Breast epithelium (tissue), 4 donors: Measurements from ENCODE around the gene ENDOV. TPM values are rescaled to one million over a fixed set of nuclear protein-coding genes. Genes with fewer than 3 reads are reported as not detected.

Source experiments
- DNase-seq, 2 donors: peaks; one replicate each; pipeline ENCODE4 v3.0.0-alpha.2; 2019; ENCODE audit warnings: low spot score in 2 of 2
- H3K27ac ChIP-seq, 2 donors: fragments of 200-600 bp; sonication (generic) in 1 of 2; one replicate each; pipeline ENCODE4 v1.5.1; 2016 to 2019; ENCODE audit warnings: mild to moderate bottlenecking in 1 of 2
- H3K27me3 ChIP-seq, 2 donors: fragments of 200-600 bp; sonication (generic) in 1 of 2; one replicate each; pipeline versions ENCODE4 v1.5.1 to v1.6.0; 2017 to 2019; ENCODE audit warnings: control low read depth in 1 of 2, mild to moderate bottlenecking in 1 of 2
- H3K36me3 ChIP-seq: fragments of 200-600 bp; one replicate; pipeline ENCODE4 v1.5.1; 2019
- H3K4me1 ChIP-seq, 2 donors: fragments of 200-600 bp; sonication (generic); one replicate each; pipeline ENCODE4 v1.5.1; 2016 to 2019; ENCODE audit warnings: control low read depth in 1 of 2
- H3K4me3 ChIP-seq, 3 donors: fragments of 200-600 bp; sonication (generic); 1 replicate in 2 of 3; 2 replicates in 1 of 3; pipeline ENCODE4 v1.5.1; 2016 to 2019; ENCODE audit warnings: mild to moderate bottlenecking in 3 of 3, moderate library complexity in 2 of 3
- H3K9me3 ChIP-seq, 2 donors: fragments of 200-600 bp; sonication (generic) in 1 of 2; one replicate each; pipeline ENCODE4 v1.5.1; 2016 to 2019; ENCODE audit warnings: control low read depth in 1 of 2
- CTCF ChIP-seq, 3 donors: fragments of 450-650 bp; IDR thresholded peaks; one replicate each; pipeline ENCODE4 v1.5.1; 2016 to 2017; ENCODE audit warnings: antibody characterized with exemption in 3 of 3, mild to moderate bottlenecking in 3 of 3, moderate library complexity in 3 of 3
- POLR2A ChIP-seq: fragments of 450-650 bp; IDR thresholded peaks from one replicate; pipeline ENCODE4 v1.6.1; 2016; ENCODE audit warnings: antibody characterized with exemption, mild to moderate bottlenecking, moderate library complexity
- POLR2AphosphoS5 ChIP-seq, 3 donors: sonication (generic); formaldehyde crosslinking; IDR thresholded peaks; one replicate each; pipeline ENCODE4 v1.6.1; 2017; ENCODE audit warnings: antibody characterized with exemption in 3 of 3
- intact Hi-C: fragments of 100-400 bp; cut with DNase I; formaldehyde crosslinking; loops from one replicate; pipeline ENCODE4 v1.15.1; 2023; ENCODE audit warnings: low total_unique reads
- total RNA-seq, 3 donors: library from RNA; depleted of rRNA; stranded (reverse); fragments of >200 nt; gene quantifications; one replicate each; pipeline ENCODE4 v1.1.0, GENCODE V29; 2016

Gene ENDOV
- total RNA-seq, 3 donors from 2014 or later, result 13.8 to 17.0 (median 16.7) TPM

- intact Hi-C loops, result no loop called here
- TF ChIP-seq POLR2AphosphoS5 (IDR thresholded peaks at IDR 0.05) (no peak), CTCF (IDR thresholded peaks at IDR 0.05) (no peak), POLR2A (no peak)
- H3K4me3 ChIP-seq, result no peak overlapping the region
- no peak overlapping the region for H3K27ac ChIP-seq
- no peaks in the 10 kb centered on the region for H3K27me3 ChIP-seq
- no peaks in the 10 kb centered on the region for H3K4me1 ChIP-seq
- DNase-seq, result peak in 1 of 2 donors; percentile 37
- peaks cover 27% of the 10 kb centered on the region for H3K36me3 ChIP-seq
- H3K9me3 ChIP-seq, result no peaks in the 10 kb centered on the region
Observed at GRCh38 chr17:80377798-80378197, 37.2 kb upstream of the ENDOV start.

DNA sequence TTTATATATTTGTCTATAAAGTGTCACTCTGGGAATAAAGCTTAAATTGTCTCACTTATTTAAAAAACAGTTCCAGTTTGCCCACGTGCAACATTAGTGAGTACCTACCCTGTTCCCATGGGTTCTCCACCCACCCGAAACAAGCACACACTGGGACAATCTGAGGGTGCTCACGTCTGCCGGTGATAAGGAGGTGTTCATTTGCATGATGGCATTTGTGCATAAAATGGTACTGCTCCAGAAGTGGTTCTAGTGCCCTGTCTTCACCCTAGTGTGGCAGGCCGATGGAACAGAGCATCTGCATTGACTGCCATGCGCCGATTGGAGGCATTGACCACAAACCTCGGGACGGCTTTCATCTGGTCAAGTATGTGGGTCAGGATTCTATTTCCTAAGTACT, 35.6 kb upstream of the ENDOV start:
- Histone ChIP-seq H3K4me1 (no peaks in the 10 kb centered on the region), H3K9me3 (no peaks in the 10 kb centered on the region), H3K27me3 (no peaks in the 10 kb centered on the region), H3K4me3 (no peak overlapping the region), H3K27ac (no peak overlapping the region), H3K36me3 (peaks cover 33% of the 10 kb centered on the region)
- DNase-seq, result peak in 1 of 2 donors; percentile 12
- intact Hi-C loops, result no loop called here
- TF ChIP-seq POLR2AphosphoS5 (IDR thresholded peaks at IDR 0.05) (no peak), CTCF (IDR thresholded peaks at IDR 0.05) (no peak), POLR2A (no peak)

- Histone ChIP-seq H3K27me3 (no peaks in the 10 kb centered on the region), H3K4me1 (no peaks in the 10 kb centered on the region), H3K4me3 (no peak overlapping the region), H3K27ac (no peak overlapping the region), H3K9me3 (no peaks in the 10 kb centered on the region), H3K36me3 (peaks cover 29% of the 10 kb centered on the region)
- intact Hi-C loops, result no loop called here
- no peak for TF ChIP-seq POLR2A
- TF ChIP-seq POLR2AphosphoS5 (IDR thresholded peaks at IDR 0.05), result no peak
- TF ChIP-seq CTCF (IDR thresholded peaks at IDR 0.05), result no peak
- DNase-seq, result no peak
Observed at GRCh38 chr17:80380068-80380467, 34.9 kb upstream of the ENDOV start.

- no peaks in the 10 kb centered on the region for H3K9me3 ChIP-seq
- peak in 1 of 2 donors; percentile 45 for DNase-seq
- H3K27me3 ChIP-seq, result no peaks in the 10 kb centered on the region
- intact Hi-C loops, result no loop called here
- TF ChIP-seq POLR2A (no peak), CTCF (IDR thresholded peaks at IDR 0.05) (no peak), POLR2AphosphoS5 (IDR thresholded peaks at IDR 0.05) (no peak)
- H3K27ac ChIP-seq, result no peak overlapping the region
- no peaks in the 10 kb centered on the region for H3K4me1 ChIP-seq
- no peak overlapping the region for H3K4me3 ChIP-seq
- peaks cover 29% of the 10 kb centered on the region for H3K36me3 ChIP-seq
Observed at GRCh38 chr17:80380555-80381002, 34.4 kb upstream of the ENDOV start.

GRCh38 chr17:80381416-80381923, 33.5 kb upstream of the ENDOV start:
- H3K4me3 ChIP-seq, result no peak overlapping the region
- no peaks in the 10 kb centered on the region for H3K4me1 ChIP-seq
- H3K27me3 ChIP-seq, result no peaks in the 10 kb centered on the region
- intact Hi-C loops, result no loop called here
- no peaks in the 10 kb centered on the region for H3K9me3 ChIP-seq
- H3K27ac ChIP-seq, result no peak overlapping the region
- no peak for TF ChIP-seq CTCF (IDR thresholded peaks at IDR 0.05)
- TF ChIP-seq POLR2AphosphoS5 (IDR thresholded peaks at IDR 0.05), result no peak
- no peak for TF ChIP-seq POLR2A
- peak in 1 of 2 donors; percentile 17 for DNase-seq
- H3K36me3 ChIP-seq, result peaks cover 28% of the 10 kb centered on the region
